B cell (primary cell): Measurements from ENCODE around the gene S100A16. TPM values are rescaled to one million over a fixed set of nuclear protein-coding genes. Genes with fewer than 3 reads are reported as not detected.

Experiments used
- ATAC-seq: fragments of 200-7000 bp; cut with Tn5 transposase; one replicate; pipeline ENCODE4 v1.10.0; 2021; ENCODE audit warnings: low read depth, mild to moderate bottlenecking, moderate number of reproducible peaks, moderate library complexity
- CTCF ChIA-PET: fragments of 350-600 bp; sonication (Branson Sonifier 250); formaldehyde crosslinking; loops from one replicate; lab custom pipeline; 2021; ENCODE audit warnings: antibody characterized with exemption, inconsistent platforms; lab: Charles Lee
- POLR2A ChIA-PET: fragments of 350-600 bp; sonication (Branson Sonifier 250); formaldehyde crosslinking; loops from one replicate; lab custom pipeline; 2021; ENCODE audit warnings: antibody characterized with exemption; lab: Charles Lee
- DNase-seq: peaks from one replicate; pipeline ENCODE4 v3.0.0; 2013
- H2AFZ ChIP-seq: 2 replicates; pipeline ENCODE4 v1.6.1; 2012; ENCODE audit warnings: mild to moderate bottlenecking, low read depth, low read length; ENCODE audit not compliant: insufficient read depth, poor library complexity, severe bottlenecking
- H3K27ac ChIP-seq, 2 donors: 1 replicate in 1 of 2; 2 replicates in 1 of 2; pipeline ENCODE4 v1.5.1; 2012 to 2013; ENCODE audit warnings: low read length in 2 of 2, mild to moderate bottlenecking in 2 of 2, moderate library complexity in 1 of 2
- H3K27me3 ChIP-seq, 4 experiments: fragments of 200-600 bp in 1 of 4; sonication (generic) in 1 of 4; replicated peaks in 1 of 4; 1 replicate in 2 of 4; 2 replicates in 2 of 4; pipeline versions ENCODE4 v1.6.1 to v1.7.0; 2013 to 2016; ENCODE audit warnings: low read length in 3 of 4, mild to moderate bottlenecking in 2 of 4, mixed read lengths in 1 of 4, moderate library complexity in 1 of 4; ENCODE audit not compliant: insufficient read depth in 4 of 4, control insufficient read depth in 3 of 4; ENCODE audit errors: control extremely low read depth in 1 of 4
- H3K36me3 ChIP-seq, 2 experiments: replicated peaks in 1 of 2; 1 replicate in 1 of 2; 2 replicates in 1 of 2; pipeline versions ENCODE4 v1.6.1 to v1.7.1; 2013; ENCODE audit warnings: low read length in 1 of 2; ENCODE audit not compliant: insufficient read depth in 2 of 2, control insufficient read depth in 1 of 2; ENCODE audit errors: control extremely low read depth in 1 of 2, extremely low read depth in 1 of 2
- H3K4me1 ChIP-seq, 2 donors: fragments of 200-600 bp in 1 of 2; sonication (generic) in 1 of 2; 1 replicate in 1 of 2; 2 replicates in 1 of 2; pipeline versions ENCODE4 v1.5.1 to v1.6.1; 2013 to 2017; ENCODE audit warnings: low read length in 2 of 2; ENCODE audit not compliant: control insufficient read depth in 2 of 2, insufficient read depth in 2 of 2
- H3K4me2 ChIP-seq: replicated peaks from 2 replicates; pipeline ENCODE3; 2012; ENCODE audit warnings: mild to moderate bottlenecking, low read depth, low read length; ENCODE audit not compliant: poor library complexity, severe bottlenecking
- H3K4me3 ChIP-seq, 5 experiments: fragments of 200-600 bp in 1 of 5; sonication (generic) in 1 of 5; 1 replicate in 3 of 5; 2 replicates in 2 of 5; pipeline versions ENCODE4 v1.5.1 to v1.7.0; 2011 to 2016; ENCODE audit warnings: low read length in 4 of 5, mild to moderate bottlenecking in 4 of 5, low read depth in 2 of 5, control low read depth in 1 of 5, moderate library complexity in 1 of 5; ENCODE audit not compliant: insufficient read depth in 1 of 5; ENCODE audit errors: control extremely low read depth in 1 of 5, extremely low read depth in 1 of 5
- H3K79me2 ChIP-seq: fragments of 200-600 bp; sonication (generic); one replicate; pipeline ENCODE4 v1.6.0; 2016; ENCODE audit warnings: low read length; ENCODE audit not compliant: control insufficient read depth, insufficient read depth
- H3K9ac ChIP-seq: fragments of 200-600 bp; sonication (generic); 2 replicates; pipeline ENCODE4 v1.6.1; 2017; ENCODE audit warnings: mild to moderate bottlenecking, low read length, moderate library complexity
- H3K9me3 ChIP-seq, 3 donors: one replicate each; pipeline versions ENCODE4 v1.6.1 to v1.7.1; 2013; ENCODE audit warnings: low read length in 2 of 3; ENCODE audit not compliant: control insufficient read depth in 2 of 3, insufficient read depth in 1 of 3; ENCODE audit errors: control extremely low read depth in 1 of 3
- H4K20me1 ChIP-seq: 2 replicates; pipeline ENCODE4 v1.6.0; 2012; ENCODE audit warnings: mild to moderate bottlenecking, low read length; ENCODE audit not compliant: insufficient read depth, control insufficient read depth, poor library complexity, severe bottlenecking
- H3K27ac Mint-ChIP-seq: one replicate; pipeline ENCODE4 v1.8.0; 2021; ENCODE audit warnings: mixed read lengths
- H3K27me3 Mint-ChIP-seq: one replicate; pipeline ENCODE4 v1.8.0; 2021; ENCODE audit warnings: mixed read lengths
- H3K4me1 Mint-ChIP-seq: one replicate; pipeline ENCODE4 v1.8.0; 2021; ENCODE audit warnings: mixed read lengths
- H3K4me3 Mint-ChIP-seq: one replicate; pipeline ENCODE4 v1.8.0; 2021; ENCODE audit warnings: mixed read lengths
- H3K9me3 Mint-ChIP-seq: one replicate; pipeline ENCODE4 v1.8.0; 2022; ENCODE audit warnings: mixed read lengths; ENCODE audit not compliant: insufficient read depth
- EZH2 ChIP-seq: IDR thresholded peaks from 2 replicates; pipeline ENCODE4 v1.6.1; 2012; ENCODE audit warnings: borderline replicate concordance, low read depth, mild to moderate bottlenecking, moderate library complexity, low read length; ENCODE audit not compliant: insufficient read depth, poor library complexity, severe bottlenecking
- WGBS: methylation state at CpG from one replicate; pipeline ENCODE4 v1.1.5; 2013; ENCODE audit warnings: missing lambda C conversion rate; ENCODE audit not compliant: insufficient coverage; 5-methylcytosine and 5-hydroxymethylcytosine counted together
- intact Hi-C: fragments of 100-400 bp; cut with micrococcal nuclease; formaldehyde crosslinking; loops from one replicate; pipeline ENCODE4 v1.10.0; 2022
- polyA plus RNA-seq: library from polyadenylated mRNA; depleted of rRNA; stranded (reverse); fragments of >200 nt; gene quantifications from 2 replicates; pipeline ENCODE4 v1.2.3, GENCODE V29; 2012
- total RNA-seq, 2 donors: library from RNA; stranded (reverse); fragments of 120-200 nt in 1 of 2; gene quantifications; 1 replicate in 1 of 2; 2 replicates in 1 of 2; pipeline versions ENCODE4 v1.2.3 to v1.2.4, GENCODE V29; 2013 to 2022
- TF ChIP-seq, protein P1 (sequence below): fragments of 200-600 bp; IDR thresholded peaks from one replicate; pipeline ENCODE4 v1.8.0; 2022; ENCODE audit warnings: antibody characterized with exemption, mild to moderate bottlenecking

The S100A16 gene
- total and polyA plus RNA-seq, 2 donors (not counting 1 experiment from before 2014, with no cell fraction given), result not detected

DNA sequence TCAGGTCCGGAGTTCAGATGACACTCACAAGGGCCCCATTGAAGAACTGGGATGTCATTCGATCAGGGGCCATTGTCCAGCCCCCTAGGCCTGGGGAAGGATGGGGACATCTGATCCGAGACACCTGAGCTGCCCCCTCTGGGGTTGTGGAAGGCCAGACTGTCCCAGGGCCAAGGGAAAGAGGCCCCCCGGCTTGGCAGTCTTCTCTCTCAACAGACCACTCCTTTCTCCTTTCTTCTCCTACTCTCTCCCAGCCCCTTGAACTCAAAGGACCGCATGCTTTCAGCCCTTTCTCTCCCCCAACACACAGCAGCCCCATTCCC is 16.4 kb upstream of the S100A16 start:
- H3K27ac Mint-ChIP-seq, result peak overlapping the region; percentile 20
- H3K4me3 Mint-ChIP-seq, result no peak overlapping the region
- H3K4me2 ChIP-seq, result no peak overlapping the region
- H3K9ac ChIP-seq, result no peak overlapping the region
- peaks cover 0 to 4% (median 0%) of the 10 kb centered on the region in 4 experiments for H3K27me3 ChIP-seq
- no peaks in the 10 kb centered on the region for H3K36me3 ChIP-seq
- DNase-seq (no peak), ATAC-seq (no peak)
- H3K27me3 Mint-ChIP-seq, result no peaks in the 10 kb centered on the region
- intact Hi-C loops, result no loop called here
- H4K20me1 ChIP-seq, result no peaks in the 10 kb centered on the region
- peaks cover 13 to 34% of the 10 kb centered on the region in 2 donors for H3K4me1 ChIP-seq
- no peak for TF ChIP-seq EZH2
- TF ChIP-seq, protein P1, sequence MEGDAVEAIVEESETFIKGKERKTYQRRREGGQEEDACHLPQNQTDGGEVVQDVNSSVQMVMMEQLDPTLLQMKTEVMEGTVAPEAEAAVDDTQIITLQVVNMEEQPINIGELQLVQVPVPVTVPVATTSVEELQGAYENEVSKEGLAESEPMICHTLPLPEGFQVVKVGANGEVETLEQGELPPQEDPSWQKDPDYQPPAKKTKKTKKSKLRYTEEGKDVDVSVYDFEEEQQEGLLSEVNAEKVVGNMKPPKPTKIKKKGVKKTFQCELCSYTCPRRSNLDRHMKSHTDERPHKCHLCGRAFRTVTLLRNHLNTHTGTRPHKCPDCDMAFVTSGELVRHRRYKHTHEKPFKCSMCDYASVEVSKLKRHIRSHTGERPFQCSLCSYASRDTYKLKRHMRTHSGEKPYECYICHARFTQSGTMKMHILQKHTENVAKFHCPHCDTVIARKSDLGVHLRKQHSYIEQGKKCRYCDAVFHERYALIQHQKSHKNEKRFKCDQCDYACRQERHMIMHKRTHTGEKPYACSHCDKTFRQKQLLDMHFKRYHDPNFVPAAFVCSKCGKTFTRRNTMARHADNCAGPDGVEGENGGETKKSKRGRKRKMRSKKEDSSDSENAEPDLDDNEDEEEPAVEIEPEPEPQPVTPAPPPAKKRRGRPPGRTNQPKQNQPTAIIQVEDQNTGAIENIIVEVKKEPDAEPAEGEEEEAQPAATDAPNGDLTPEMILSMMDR, result no peak
- no peaks in the 10 kb centered on the region for H3K9me3 Mint-ChIP-seq
- H3K9me3 ChIP-seq, result peaks cover 0 to 7% (median 0%) of the 10 kb centered on the region in 3 donors
- ChIA-PET CTCF (interaction anchor here (1.1 to 3.4 kb wide), 3 partner anchors 57 to 119 kb away, joined by 3 to 26 read pairs (median 3); no protein-coding TSS in a partner anchor), POLR2A (no interaction called here)
- no peak overlapping the region for H3K4me3 ChIP-seq
- no peak overlapping the region for H3K27ac ChIP-seq
- H2AFZ ChIP-seq, result no peak overlapping the region
- 98% methylated on average over 5 of the region's 5 CpGs for WGBS
- peaks cover 2% of the 10 kb centered on the region for H3K79me2 ChIP-seq
- H3K4me1 Mint-ChIP-seq, result peaks cover 28% of the 10 kb centered on the region

DNA sequence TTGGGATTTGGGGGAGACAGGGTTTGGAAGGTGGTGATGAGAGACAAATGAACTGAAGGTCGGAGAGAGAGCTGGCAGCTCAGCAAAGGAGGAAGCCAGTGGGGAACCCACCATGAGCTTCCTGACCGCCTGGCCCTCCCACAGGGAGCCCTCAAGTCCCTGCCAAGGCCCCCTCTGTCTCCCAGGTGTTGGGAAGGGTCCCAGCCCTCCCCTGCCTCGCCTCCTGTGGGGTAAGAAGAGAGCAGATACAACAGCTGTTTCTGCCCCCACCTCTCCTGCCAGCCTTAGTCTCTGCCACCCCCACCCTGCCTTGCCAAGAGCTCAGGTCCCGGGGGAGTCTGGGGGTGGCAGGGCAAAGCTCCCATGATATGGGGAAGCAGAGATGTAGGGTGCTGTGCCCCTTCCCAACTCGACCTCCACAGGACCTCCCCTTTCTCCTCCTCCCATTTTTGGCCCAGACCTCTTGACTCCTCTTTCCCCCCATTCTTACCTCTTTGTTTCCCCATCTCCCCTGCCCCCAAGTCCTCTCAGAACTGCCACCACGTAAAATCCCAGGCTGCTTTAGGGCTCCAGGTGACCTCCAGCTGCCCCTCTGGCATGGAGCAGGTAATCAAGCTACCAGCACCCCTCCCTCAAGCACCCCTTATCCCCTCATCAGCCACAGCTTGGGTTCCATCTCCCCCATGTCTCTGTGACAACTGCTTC is 15.9 kb upstream of the S100A16 start:
- peak overlapping the region; percentile 46 for H3K27ac Mint-ChIP-seq
- H3K4me3 ChIP-seq, result no peak overlapping the region
- no peaks in the 10 kb centered on the region for H3K79me2 ChIP-seq
- intact Hi-C loops, result no loop called here
- ChIA-PET POLR2A (interaction anchor here (0.6 to 1.2 kb wide), 2 partner anchors 31 to 362 kb away, joined by 4 read pairs; partner anchors contain the start of gene RPS27), CTCF (interaction anchor here (0.7 to 3.4 kb wide), 4 partner anchors 15 to 118 kb away, joined by 3 to 26 read pairs (median 3); no protein-coding TSS in a partner anchor)
- no peak overlapping the region for H3K9ac ChIP-seq
- no peaks in the 10 kb centered on the region for H3K9me3 Mint-ChIP-seq
- H4K20me1 ChIP-seq, result no peaks in the 10 kb centered on the region
- no peak for ATAC-seq
- H3K27me3 ChIP-seq, result peaks cover 0 to 4% (median 0%) of the 10 kb centered on the region in 4 experiments
- DNase-seq, result no peak
- H3K4me2 ChIP-seq, result no peak overlapping the region
- no peaks in the 10 kb centered on the region for H3K27me3 Mint-ChIP-seq
- H3K9me3 ChIP-seq, result peaks cover 0 to 7% (median 0%) of the 10 kb centered on the region in 3 donors
- no peak overlapping the region for H3K27ac ChIP-seq
- 32% methylated on average over 4 of the region's 6 CpGs for whole genome bisulfite sequencing
- peaks cover 13 to 34% of the 10 kb centered on the region in 2 donors for H3K4me1 ChIP-seq
- TF ChIP-seq, protein P1, result no peak
- no peak for TF ChIP-seq EZH2
- peaks cover 25% of the 10 kb centered on the region for H3K4me1 Mint-ChIP-seq
- no peak overlapping the region for H2AFZ ChIP-seq
- H3K4me3 Mint-ChIP-seq, result no peak overlapping the region
- no peaks in the 10 kb centered on the region for H3K36me3 ChIP-seq
